Measurements from ENCODE around the gene ABLIM2.

GRCh38 chr4:8201321-8201781 is 42.7 kb upstream of the ABLIM2 start:
- TF ChIP-seq, protein P1, sequence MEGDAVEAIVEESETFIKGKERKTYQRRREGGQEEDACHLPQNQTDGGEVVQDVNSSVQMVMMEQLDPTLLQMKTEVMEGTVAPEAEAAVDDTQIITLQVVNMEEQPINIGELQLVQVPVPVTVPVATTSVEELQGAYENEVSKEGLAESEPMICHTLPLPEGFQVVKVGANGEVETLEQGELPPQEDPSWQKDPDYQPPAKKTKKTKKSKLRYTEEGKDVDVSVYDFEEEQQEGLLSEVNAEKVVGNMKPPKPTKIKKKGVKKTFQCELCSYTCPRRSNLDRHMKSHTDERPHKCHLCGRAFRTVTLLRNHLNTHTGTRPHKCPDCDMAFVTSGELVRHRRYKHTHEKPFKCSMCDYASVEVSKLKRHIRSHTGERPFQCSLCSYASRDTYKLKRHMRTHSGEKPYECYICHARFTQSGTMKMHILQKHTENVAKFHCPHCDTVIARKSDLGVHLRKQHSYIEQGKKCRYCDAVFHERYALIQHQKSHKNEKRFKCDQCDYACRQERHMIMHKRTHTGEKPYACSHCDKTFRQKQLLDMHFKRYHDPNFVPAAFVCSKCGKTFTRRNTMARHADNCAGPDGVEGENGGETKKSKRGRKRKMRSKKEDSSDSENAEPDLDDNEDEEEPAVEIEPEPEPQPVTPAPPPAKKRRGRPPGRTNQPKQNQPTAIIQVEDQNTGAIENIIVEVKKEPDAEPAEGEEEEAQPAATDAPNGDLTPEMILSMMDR (IDR thresholded peaks at IDR 0.05) = no peak
- no peak for TF ChIP-seq POLR2A (IDR thresholded peaks at IDR 0.05)
